Measurements from ENCODE around the gene FBXW11.
"Not testable (repeated sequence)": the region's sequence is repeated elsewhere in the genome, so short reads cannot be mapped to it uniquely, and the experiment has no call there.

The FBXW11 gene

GRCh38 chr5:171978519-171978918 lies 27.9 kb downstream of the FBXW11 start:
- peaks cover 35% of the 10 kb centered on the region for H3K4me1 ChIP-seq (ENCODE audit: control insufficient read depth, low read length)
- no peaks in the 10 kb centered on the region for H3K27me3 ChIP-seq (ENCODE audit: control insufficient read depth, low read length)
- H3K9me3 ChIP-seq (ENCODE audit: control insufficient read depth, insufficient read depth, low read length): peaks cover 29% of the 10 kb centered on the region; the same call in 1 of the 2 replicates
- H3K27ac ChIP-seq (ENCODE audit: low read depth, low read length): peak overlapping the region; percentile 91
- TF ChIP-seq, protein P1, sequence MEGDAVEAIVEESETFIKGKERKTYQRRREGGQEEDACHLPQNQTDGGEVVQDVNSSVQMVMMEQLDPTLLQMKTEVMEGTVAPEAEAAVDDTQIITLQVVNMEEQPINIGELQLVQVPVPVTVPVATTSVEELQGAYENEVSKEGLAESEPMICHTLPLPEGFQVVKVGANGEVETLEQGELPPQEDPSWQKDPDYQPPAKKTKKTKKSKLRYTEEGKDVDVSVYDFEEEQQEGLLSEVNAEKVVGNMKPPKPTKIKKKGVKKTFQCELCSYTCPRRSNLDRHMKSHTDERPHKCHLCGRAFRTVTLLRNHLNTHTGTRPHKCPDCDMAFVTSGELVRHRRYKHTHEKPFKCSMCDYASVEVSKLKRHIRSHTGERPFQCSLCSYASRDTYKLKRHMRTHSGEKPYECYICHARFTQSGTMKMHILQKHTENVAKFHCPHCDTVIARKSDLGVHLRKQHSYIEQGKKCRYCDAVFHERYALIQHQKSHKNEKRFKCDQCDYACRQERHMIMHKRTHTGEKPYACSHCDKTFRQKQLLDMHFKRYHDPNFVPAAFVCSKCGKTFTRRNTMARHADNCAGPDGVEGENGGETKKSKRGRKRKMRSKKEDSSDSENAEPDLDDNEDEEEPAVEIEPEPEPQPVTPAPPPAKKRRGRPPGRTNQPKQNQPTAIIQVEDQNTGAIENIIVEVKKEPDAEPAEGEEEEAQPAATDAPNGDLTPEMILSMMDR (IDR thresholded peaks at IDR 0.05; ENCODE audit: low read depth, low read length, poor library complexity, severe bottlenecking): no peak
- TF ChIP-seq EZH2phosphoT487 (IDR thresholded peaks at IDR 0.05; ENCODE audit: borderline replicate concordance, low read length): no peak
- H3K4me2 ChIP-seq (ENCODE audit: low read length): peak overlapping the region; percentile 97
- peaks cover 93% of the 10 kb centered on the region for H3K79me2 ChIP-seq (ENCODE audit: control insufficient read depth, low read length)
- peaks cover 40% of the 10 kb centered on the region for H3K36me3 ChIP-seq (ENCODE audit: control insufficient read depth, low read length)
- H4K20me1 ChIP-seq (ENCODE audit: control insufficient read depth, insufficient read depth, low read depth, low read length): peaks cover 9% of the 10 kb centered on the region
- peak overlapping the region; percentile 75 for H3K4me3 ChIP-seq (ENCODE audit: low read length)
- H3K9me2 ChIP-seq (replicated peaks; ENCODE audit: control insufficient read depth, low read length): no peaks in the 10 kb centered on the region
- H3F3A ChIP-seq (ENCODE audit: control insufficient read depth, insufficient read depth): peaks cover 19% of the 10 kb centered on the region

DNA sequence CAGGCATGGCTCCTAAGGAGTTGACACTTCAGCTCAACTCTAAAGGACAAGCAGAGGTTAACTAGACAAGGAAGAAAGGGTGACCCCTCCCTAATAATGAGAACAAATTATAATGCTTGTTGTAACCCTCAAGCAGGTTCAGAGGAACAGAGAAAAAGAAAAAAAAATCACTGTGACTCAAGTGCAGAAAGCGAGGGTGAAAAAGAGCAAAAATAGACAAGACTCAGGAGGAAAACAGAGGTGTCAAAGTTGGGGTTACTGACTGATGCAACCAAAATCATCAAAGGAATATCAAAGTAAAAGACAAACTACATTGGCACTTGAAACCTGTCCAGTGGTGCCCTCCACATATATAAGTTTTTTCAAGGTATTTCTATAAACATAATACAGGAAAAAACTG lies 28.4 kb downstream of the FBXW11 start:
- H3K4me2 ChIP-seq (ENCODE audit: low read length): peak overlapping the region; percentile 97
- peaks cover 19% of the 10 kb centered on the region for H3F3A ChIP-seq (ENCODE audit: control insufficient read depth, insufficient read depth)
- peaks cover 93% of the 10 kb centered on the region for H3K79me2 ChIP-seq (ENCODE audit: control insufficient read depth, low read length)
- no peaks in the 10 kb centered on the region for H3K27me3 ChIP-seq (ENCODE audit: control insufficient read depth, low read length)
- no peaks in the 10 kb centered on the region for H3K9me2 ChIP-seq (replicated peaks; ENCODE audit: control insufficient read depth, low read length)
- H3K4me1 ChIP-seq (ENCODE audit: control insufficient read depth, low read length): peaks cover 35% of the 10 kb centered on the region
- H3K36me3 ChIP-seq (ENCODE audit: control insufficient read depth, low read length): peaks cover 36% of the 10 kb centered on the region
- peak overlapping the region; percentile 75 for H3K4me3 ChIP-seq (ENCODE audit: low read length)
- H3K9me3 ChIP-seq (ENCODE audit: control insufficient read depth, insufficient read depth, low read length): peaks cover 29% of the 10 kb centered on the region; the same call in 1 of the 2 replicates
- H3K27ac ChIP-seq (ENCODE audit: low read depth, low read length): peak overlapping the region; percentile 91
- no peak for TF ChIP-seq EZH2phosphoT487 (IDR thresholded peaks at IDR 0.05; ENCODE audit: borderline replicate concordance, low read length)
- TF ChIP-seq, protein P1 (IDR thresholded peaks at IDR 0.05; ENCODE audit: low read depth, low read length, poor library complexity, severe bottlenecking): no peak
- peaks cover 9% of the 10 kb centered on the region for H4K20me1 ChIP-seq (ENCODE audit: control insufficient read depth, insufficient read depth, low read depth, low read length)

DNA sequence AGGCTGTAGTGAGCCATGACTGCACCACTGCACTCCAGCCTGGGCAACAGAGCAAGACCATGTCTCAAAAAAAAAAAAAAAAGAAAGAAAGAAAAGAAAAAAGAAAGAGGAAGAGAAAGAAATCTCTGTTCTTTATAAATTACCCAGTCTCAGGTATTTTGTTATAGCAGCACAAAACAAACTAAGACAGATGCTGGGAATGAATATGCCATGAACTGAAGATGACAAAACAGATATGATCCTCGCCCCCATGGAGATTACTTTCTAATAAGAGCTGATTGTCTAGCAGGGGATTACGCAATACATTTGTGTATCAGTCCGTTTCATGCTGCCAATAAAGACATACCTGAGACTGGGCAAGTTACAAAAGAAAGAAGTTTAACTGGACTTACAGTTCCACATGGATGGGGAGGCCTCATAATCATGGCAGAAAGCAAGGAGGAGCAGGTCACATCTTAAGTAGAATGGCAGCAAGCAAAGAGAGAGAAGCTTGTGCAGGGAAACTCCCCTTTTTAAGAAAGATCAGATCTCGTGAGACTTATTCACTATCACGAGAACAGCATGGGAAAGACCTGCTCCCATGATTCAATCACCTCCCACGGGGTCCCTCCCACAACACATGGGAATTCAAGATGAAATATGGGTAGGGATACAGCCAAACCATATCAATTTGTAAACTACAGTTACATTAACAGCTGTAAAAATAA lies 29.0 kb downstream of the FBXW11 start:
- peaks cover 23% of the 10 kb centered on the region; the same call in 1 of the 2 replicates for H3K9me3 ChIP-seq (ENCODE audit: control insufficient read depth, insufficient read depth, low read length)
- H3K4me2 ChIP-seq (ENCODE audit: low read length): peak overlapping the region; percentile 97
- H3K9me2 ChIP-seq (replicated peaks; ENCODE audit: control insufficient read depth, low read length); H3K27me3 ChIP-seq (ENCODE audit: control insufficient read depth, low read length); H4K20me1 ChIP-seq (ENCODE audit: control insufficient read depth, insufficient read depth, low read depth, low read length): not testable (repeated sequence)
- H3K36me3 ChIP-seq (ENCODE audit: control insufficient read depth, low read length): peaks cover 31% of the 10 kb centered on the region
- H3K4me3 ChIP-seq (ENCODE audit: low read length): peak overlapping the region; percentile 75
- peaks cover 19% of the 10 kb centered on the region for H3F3A ChIP-seq (ENCODE audit: control insufficient read depth, insufficient read depth)
- peak overlapping the region; percentile 91 for H3K27ac ChIP-seq (ENCODE audit: low read depth, low read length)
- peaks cover 35% of the 10 kb centered on the region for H3K4me1 ChIP-seq (ENCODE audit: control insufficient read depth, low read length)
- H3K79me2 ChIP-seq (ENCODE audit: control insufficient read depth, low read length): peaks cover 92% of the 10 kb centered on the region

DNA sequence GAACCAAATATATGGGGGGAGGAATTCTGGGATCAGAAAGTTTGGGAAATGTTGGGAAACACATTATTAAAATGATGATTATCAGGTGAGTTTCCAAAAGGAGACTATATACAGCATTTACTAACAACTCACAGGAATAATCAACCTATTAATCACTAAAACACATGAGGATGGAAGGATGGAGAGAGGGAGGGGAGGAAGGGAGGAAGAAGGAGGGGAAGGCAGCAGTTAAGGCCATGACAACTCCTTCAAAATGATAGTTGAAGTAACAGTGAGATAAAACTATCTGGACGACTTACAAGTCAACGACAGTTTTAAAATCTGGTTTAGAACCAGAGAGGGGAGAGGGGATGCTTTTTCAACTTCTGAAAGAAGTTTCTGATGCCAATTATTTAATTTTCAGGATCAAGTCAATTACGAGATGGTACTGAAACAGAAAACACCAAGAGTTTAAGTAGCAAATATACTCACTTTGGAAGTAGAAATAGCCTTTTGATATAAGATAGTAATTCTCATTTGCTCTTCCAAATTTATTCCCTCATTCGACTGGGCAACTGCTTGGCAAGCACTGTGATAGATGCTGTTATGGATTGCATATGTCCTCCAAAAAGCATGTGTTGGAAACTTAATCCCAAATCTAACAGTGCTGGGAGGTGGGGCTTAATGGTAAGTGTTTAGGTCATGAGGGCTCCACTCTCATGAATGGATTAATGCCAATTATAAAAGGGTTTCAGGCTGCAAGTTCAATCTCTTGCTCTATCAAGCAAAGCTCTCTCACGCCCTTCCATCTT lies 30.4 kb downstream of the FBXW11 start:
- peaks cover 43% of the 10 kb centered on the region for H3K4me1 ChIP-seq (ENCODE audit: control insufficient read depth, low read length)
- no peak overlapping the region for H3K27ac ChIP-seq (ENCODE audit: low read depth, low read length)
- peaks cover 90% of the 10 kb centered on the region for H3K79me2 ChIP-seq (ENCODE audit: control insufficient read depth, low read length)
- no peaks in the 10 kb centered on the region for H3K27me3 ChIP-seq (ENCODE audit: control insufficient read depth, low read length)
- H3K4me2 ChIP-seq (ENCODE audit: low read length): no peak overlapping the region
- H3F3A ChIP-seq (ENCODE audit: control insufficient read depth, insufficient read depth): peaks cover 19% of the 10 kb centered on the region
- H3K9me2 ChIP-seq (replicated peaks; ENCODE audit: control insufficient read depth, low read length): no peaks in the 10 kb centered on the region
- no peak for TF ChIP-seq EZH2phosphoT487 (IDR thresholded peaks at IDR 0.05; ENCODE audit: borderline replicate concordance, low read length)
- TF ChIP-seq, protein P1 (IDR thresholded peaks at IDR 0.05; ENCODE audit: low read depth, low read length, poor library complexity, severe bottlenecking): no peak
- peaks cover 17% of the 10 kb centered on the region; the same call in 1 of the 2 replicates for H3K9me3 ChIP-seq (ENCODE audit: control insufficient read depth, insufficient read depth, low read length)
- no peak overlapping the region for H3K4me3 ChIP-seq (ENCODE audit: low read length)
- peaks cover 9% of the 10 kb centered on the region for H4K20me1 ChIP-seq (ENCODE audit: control insufficient read depth, insufficient read depth, low read depth, low read length)
- peaks cover 23% of the 10 kb centered on the region for H3K36me3 ChIP-seq (ENCODE audit: control insufficient read depth, low read length)
